ENCODE measurements around the gene FGD3. TPM values are rescaled to one million over a fixed set of nuclear protein-coding genes. Genes with fewer than 3 reads are reported as not detected.

FGD3 gene
- total RNA-seq, 8 experiments from 2014 or later, result 0.31 to 11.6 (median 6.3) TPM

GRCh38 chr9:93024646-93024910 is 77.3 kb downstream of the FGD3 start:
- Histone ChIP-seq H3K4me1 (replicated peaks in 1 of 2) (no peaks in the 10 kb centered on the region), H3K4me3 (no peak overlapping the region), H3K27ac (no peak overlapping the region)
- in situ Hi-C loops (cut with MboI; ENCODE audit: low pct_unique_long_range_greater_than_20kb in 2 of 9, low sequenced_read_pairs in 9 of 9, unreplicated experiment in 9 of 9), result no loop called here
- ATAC-seq (replicated peaks in 6 of 8), result no peak
- 28 to 100% (median 54%) methylated on average over 1 to 3 of the region's 4 CpGs; no CpG with 5 or more reads in 5 of the 10 experiments for WGBS, 10 experiments

GRCh38 chr9:93024986-93025630 is 77.8 kb downstream of the FGD3 start:
- no peaks in the 10 kb centered on the region for H3K4me1 ChIP-seq (replicated peaks in 1 of 2)
- in situ Hi-C loops (cut with MboI; ENCODE audit: low pct_unique_long_range_greater_than_20kb in 2 of 9, low sequenced_read_pairs in 9 of 9, unreplicated experiment in 9 of 9), result no loop called here
- H3K27ac ChIP-seq, result no peak overlapping the region
- no peak overlapping the region for H3K4me3 ChIP-seq
- 20 to 93% (median 80%) methylated on average over 1 to 7 of the region's 11 CpGs; no CpG with 5 or more reads in 3 of the 10 experiments for WGBS, 10 experiments
- ATAC-seq (replicated peaks in 6 of 8), result no peak

DNA sequence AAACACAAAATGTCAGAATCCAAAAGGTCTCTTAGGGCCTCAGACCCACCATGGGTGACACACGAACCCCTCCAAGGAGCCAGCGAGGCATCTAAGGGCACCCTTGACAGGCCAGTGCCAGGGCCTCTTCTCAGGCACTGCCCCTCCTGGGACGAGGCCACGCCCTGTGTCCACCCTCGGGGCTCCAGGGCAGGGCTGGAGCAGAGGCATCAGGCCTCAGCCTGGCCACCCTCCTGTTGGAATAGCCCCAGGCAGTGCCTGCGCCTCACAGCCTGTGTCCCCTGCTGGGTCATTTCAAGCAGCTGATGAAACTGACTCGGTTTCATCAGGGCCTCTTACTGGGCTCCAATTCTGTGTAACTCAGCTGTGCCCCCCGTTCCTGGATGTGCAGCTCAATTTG is 78.4 kb downstream of the FGD3 start:
- ATAC-seq (replicated peaks in 6 of 8), result peak in 3 of 8 experiments; percentile 40 to 58 (median 52)
- H3K27ac ChIP-seq, result no peak overlapping the region
- no peak overlapping the region for H3K4me3 ChIP-seq
- WGBS, 10 experiments, result 30 to 100% (median 81%) methylated on average over 1 to 4 of the region's 8 CpGs; no CpG with 5 or more reads in 3 of the 10 experiments
- in situ Hi-C loops (cut with MboI; ENCODE audit: low pct_unique_long_range_greater_than_20kb in 2 of 9, low sequenced_read_pairs in 9 of 9, unreplicated experiment in 9 of 9), result no loop called here
- no peaks in the 10 kb centered on the region for H3K4me1 ChIP-seq (replicated peaks in 1 of 2)

- Histone ChIP-seq H3K4me1 (replicated peaks in 1 of 2) (no peaks in the 10 kb centered on the region), H3K27ac (no peak overlapping the region), H3K4me3 (no peak overlapping the region)
- in situ Hi-C loops (cut with MboI; ENCODE audit: low pct_unique_long_range_greater_than_20kb in 2 of 9, low sequenced_read_pairs in 9 of 9, unreplicated experiment in 9 of 9), result no loop called here
- ATAC-seq (replicated peaks in 6 of 8), result no peak
- whole genome bisulfite sequencing, 10 experiments, result 50% methylated on average over 1 of the region's 7 CpGs; no CpG with 5 or more reads in 9 of the 10 experiments
These were observed 79.3 kb downstream of the FGD3 start for GRCh38 chr9:93026640-93027039.

DNA sequence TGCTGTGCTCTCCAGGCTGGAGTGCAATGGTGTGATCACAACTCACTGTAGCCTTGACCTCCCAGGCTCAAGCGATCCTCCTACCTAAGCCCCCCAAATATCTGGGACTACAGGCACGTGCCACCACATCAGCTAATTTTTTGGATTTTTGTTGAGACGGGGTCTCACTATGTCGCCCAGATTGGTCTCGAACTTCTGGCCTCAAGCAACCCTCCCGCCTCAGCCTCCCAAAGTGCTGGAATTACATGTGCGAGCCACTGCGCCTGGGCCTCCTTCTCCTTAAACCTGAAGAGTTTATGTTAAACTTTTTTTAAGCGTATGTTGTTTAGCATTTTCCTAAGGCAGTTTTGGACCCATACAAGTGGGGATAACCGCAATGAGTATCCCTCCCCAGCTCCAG is 80.4 kb downstream of the FGD3 start:
- Histone ChIP-seq H3K4me3 (no peak overlapping the region), H3K4me1 (replicated peaks in 1 of 2) (no peaks in the 10 kb centered on the region), H3K27ac (no peak overlapping the region)
- in situ Hi-C loops (cut with MboI; ENCODE audit: low pct_unique_long_range_greater_than_20kb in 2 of 9, low sequenced_read_pairs in 9 of 9, unreplicated experiment in 9 of 9), result no loop called here
- 75 to 100% (median 92%) methylated on average over 3 to 10 of the region's 10 CpGs; no CpG with 5 or more reads in 1 of the 10 experiments for WGBS, 10 experiments
- ATAC-seq (replicated peaks in 6 of 8), result no peak

DNA sequence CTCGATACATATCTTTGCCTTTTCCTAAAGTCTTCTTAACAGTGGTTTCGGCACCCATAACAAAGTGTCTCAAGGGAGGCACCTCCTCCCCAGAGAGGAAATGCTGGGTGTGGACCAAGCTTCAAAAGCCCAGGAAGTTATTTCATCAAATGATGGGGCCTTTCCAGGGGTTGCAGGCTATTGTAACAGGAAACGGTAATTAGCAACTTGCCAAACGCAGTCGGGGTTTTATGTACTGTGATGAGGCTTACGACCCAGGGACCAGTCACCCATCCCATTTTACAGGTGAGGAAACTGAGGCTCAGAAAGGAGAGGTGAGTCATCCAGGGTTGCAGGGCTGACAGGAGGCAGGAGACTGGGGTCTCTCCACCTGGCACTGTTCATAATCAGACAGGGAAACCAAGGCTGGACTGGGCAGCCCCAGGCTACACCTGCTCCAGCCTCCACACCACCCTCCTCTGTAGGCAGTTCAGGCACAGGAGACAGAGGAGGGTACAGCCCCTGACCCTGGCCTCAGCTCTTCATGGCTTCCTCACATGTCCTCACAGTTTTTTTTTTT is 81.2 kb downstream of the FGD3 start:
- peak in 2 of 8 experiments; percentile 10 to 30 for ATAC-seq (replicated peaks in 6 of 8)
- Histone ChIP-seq H3K4me3 (no peak overlapping the region), H3K4me1 (replicated peaks in 1 of 2) (peaks cover 2% of the 10 kb centered on the region in 2 donors), H3K27ac (no peak overlapping the region)
- in situ Hi-C loops (cut with MboI; ENCODE audit: low pct_unique_long_range_greater_than_20kb in 2 of 9, low sequenced_read_pairs in 9 of 9, unreplicated experiment in 9 of 9), result no loop called here
- 0 to 100% (median 42%) methylated on average over 1 to 6 of the region's 6 CpGs; no CpG with 5 or more reads in 1 of the 10 experiments for WGBS, 10 experiments

GRCh38 chr9:93030642-93031628 is 83.6 kb downstream of the FGD3 start:
- H3K27ac ChIP-seq, result no peak overlapping the region
- WGBS, 10 experiments, result 31 to 100% (median 86%) methylated on average over 2 to 7 of the region's 9 CpGs; no CpG with 5 or more reads in 1 of the 10 experiments

DNA sequence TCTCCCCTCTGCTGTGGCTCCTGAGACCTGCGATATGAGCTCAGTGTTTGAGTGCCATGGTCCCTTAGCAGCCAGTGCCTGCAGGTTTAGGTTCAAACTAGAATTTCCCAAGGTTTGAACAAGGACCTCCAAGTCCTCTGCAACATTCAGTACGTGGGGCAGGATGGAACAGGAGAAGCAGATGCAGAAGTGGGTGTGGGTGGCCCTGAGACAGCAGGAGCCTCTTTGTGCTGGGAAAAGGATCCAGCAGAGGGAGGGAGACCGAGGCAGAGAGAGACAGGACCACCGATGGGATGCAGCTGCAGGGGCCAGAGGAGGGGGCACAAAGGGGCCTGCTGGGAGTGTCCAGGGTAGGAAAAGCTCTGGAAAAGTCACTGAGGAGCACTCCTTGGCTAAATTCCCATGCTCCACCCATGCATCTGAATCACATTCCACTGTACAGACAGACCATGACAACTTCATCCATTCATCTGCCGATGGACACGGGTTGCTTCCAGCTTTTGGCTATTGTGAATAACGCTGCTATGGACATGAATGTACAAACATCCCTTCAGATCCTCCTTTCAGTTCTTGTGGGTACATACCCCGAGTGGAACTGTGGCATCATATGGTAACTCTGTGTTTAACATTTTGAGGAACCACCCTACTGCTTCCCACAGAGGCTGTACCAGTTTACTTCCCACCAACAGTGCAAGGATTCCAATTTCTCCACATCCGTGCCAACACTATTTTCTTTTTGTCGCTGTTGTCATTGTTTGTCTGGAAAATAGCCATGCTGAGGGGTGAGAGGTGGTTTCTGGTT is 84.5 kb downstream of the FGD3 start:
- peak in 6 of 8 experiments; percentile 42 to 93 (median 76) for ATAC-seq (replicated peaks in 6 of 8)
- Histone ChIP-seq H3K4me1 (replicated peaks in 1 of 2) (peaks cover 6% of the 10 kb centered on the region in 2 donors), H3K27ac (no peak overlapping the region), H3K4me3 (no peak overlapping the region)
- in situ Hi-C loops (cut with MboI; ENCODE audit: low pct_unique_long_range_greater_than_20kb in 2 of 9, low sequenced_read_pairs in 9 of 9, unreplicated experiment in 9 of 9), result no loop called here
- 0 to 88% (median 32%) methylated on average over 1 to 9 of the region's 10 CpGs; no CpG with 5 or more reads in 2 of the 10 experiments for WGBS, 10 experiments

More at GRCh38 chr9:93030642-93031628, 83.6 kb downstream of the FGD3 start:
- Histone ChIP-seq H3K4me1 (replicated peaks in 1 of 2) (peaks cover 6% of the 10 kb centered on the region in 2 donors), H3K4me3 (no peak overlapping the region)
- ATAC-seq (replicated peaks in 6 of 8), result no peak
- in situ Hi-C loops (cut with MboI; ENCODE audit: low pct_unique_long_range_greater_than_20kb in 2 of 9, low sequenced_read_pairs in 9 of 9, unreplicated experiment in 9 of 9), result no loop called here

GRCh38 chr9:93032545-93032944 is 85.2 kb downstream of the FGD3 start:
- WGBS, 10 experiments, result 20 to 100% (median 90%) methylated on average over 1 to 2 of the region's 12 CpGs; no CpG with 5 or more reads in 7 of the 10 experiments
- in situ Hi-C loops (cut with MboI; ENCODE audit: low pct_unique_long_range_greater_than_20kb in 2 of 9, low sequenced_read_pairs in 9 of 9, unreplicated experiment in 9 of 9), result no loop called here
- ATAC-seq (replicated peaks in 6 of 8), result no peak
- peaks cover 6% of the 10 kb centered on the region in 2 donors for H3K4me1 ChIP-seq (replicated peaks in 1 of 2)
- H3K27ac ChIP-seq, result no peak overlapping the region
- H3K4me3 ChIP-seq, result no peak overlapping the region

- in situ Hi-C loops (cut with MboI; ENCODE audit: low pct_unique_long_range_greater_than_20kb in 2 of 9, low sequenced_read_pairs in 9 of 9, unreplicated experiment in 9 of 9), result no loop called here
- WGBS, 10 experiments, result 52 to 84% (median 74%) methylated on average over 1 to 5 of the region's 6 CpGs; no CpG with 5 or more reads in 2 of the 10 experiments
- no peak overlapping the region for H3K27ac ChIP-seq
- peak in 1 of 8 experiments; percentile 23 for ATAC-seq (replicated peaks in 6 of 8)
- H3K4me3 ChIP-seq, result no peak overlapping the region
- peaks cover 6% of the 10 kb centered on the region in 2 donors for H3K4me1 ChIP-seq (replicated peaks in 1 of 2)
These were observed 86.2 kb downstream of the FGD3 start for GRCh38 chr9:93033531-93033930.

GRCh38 chr9:93035106-93035660 is 87.9 kb downstream of the FGD3 start:
- H3K4me1 ChIP-seq (replicated peaks in 1 of 2), result peaks cover 6% of the 10 kb centered on the region in 2 donors
- 33 to 67% methylated on average over 1 to 2 of the region's 19 CpGs; no CpG with 5 or more reads in 8 of the 10 experiments for WGBS, 10 experiments

DNA sequence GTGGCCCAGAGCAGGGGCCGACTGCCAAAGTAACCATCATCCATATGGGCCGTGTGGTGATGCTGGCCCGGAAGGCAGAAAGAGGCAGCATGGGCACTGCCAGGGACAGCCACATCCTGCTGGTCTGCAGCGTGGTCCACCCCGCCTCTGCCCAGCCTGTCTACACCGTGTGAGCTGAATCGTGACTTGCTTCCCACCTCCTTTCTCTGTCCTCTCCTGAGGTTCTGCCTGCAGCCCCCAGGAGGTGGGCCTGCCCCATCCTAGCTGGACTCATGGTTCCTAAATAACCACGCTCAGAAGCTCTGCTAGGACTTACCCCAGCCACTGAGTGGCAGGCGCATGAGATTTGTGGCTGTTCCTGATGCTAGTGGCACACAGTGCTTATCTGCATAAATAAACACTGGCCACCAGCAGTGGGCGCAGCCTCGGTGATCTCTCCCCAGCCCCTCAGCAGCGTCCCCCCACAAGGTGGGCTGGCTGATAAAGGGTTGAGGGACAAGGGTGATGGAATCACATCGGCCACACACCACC is 88.6 kb downstream of the FGD3 start:
- 0 to 100% (median 82%) methylated on average over 1 to 4 of the region's 13 CpGs; no CpG with 5 or more reads in 4 of the 10 experiments for WGBS, 10 experiments
- in situ Hi-C loops (cut with MboI; ENCODE audit: low pct_unique_long_range_greater_than_20kb in 2 of 9, low sequenced_read_pairs in 9 of 9, unreplicated experiment in 9 of 9), result no loop called here
- ATAC-seq (replicated peaks in 6 of 8), result no peak

More at GRCh38 chr9:93035106-93035660, 87.9 kb downstream of the FGD3 start:
- Histone ChIP-seq H3K27ac (no peak overlapping the region), H3K4me3 (no peak overlapping the region)
- in situ Hi-C loops (cut with MboI; ENCODE audit: low pct_unique_long_range_greater_than_20kb in 2 of 9, low sequenced_read_pairs in 9 of 9, unreplicated experiment in 9 of 9), result no loop called here
- ATAC-seq (replicated peaks in 6 of 8), result no peak

More for the DNA sequence above, 88.6 kb downstream of the FGD3 start:
- peaks cover 6% of the 10 kb centered on the region in 2 donors for H3K4me1 ChIP-seq (replicated peaks in 1 of 2)
- no peak overlapping the region for H3K4me3 ChIP-seq
- H3K27ac ChIP-seq, result no peak overlapping the region
